Measurements from ENCODE around the gene NDFIP2.
A peak's percentile ranks its signal among the peaks of the same experiment; 100 is the strongest.

Gene NDFIP2

DNA sequence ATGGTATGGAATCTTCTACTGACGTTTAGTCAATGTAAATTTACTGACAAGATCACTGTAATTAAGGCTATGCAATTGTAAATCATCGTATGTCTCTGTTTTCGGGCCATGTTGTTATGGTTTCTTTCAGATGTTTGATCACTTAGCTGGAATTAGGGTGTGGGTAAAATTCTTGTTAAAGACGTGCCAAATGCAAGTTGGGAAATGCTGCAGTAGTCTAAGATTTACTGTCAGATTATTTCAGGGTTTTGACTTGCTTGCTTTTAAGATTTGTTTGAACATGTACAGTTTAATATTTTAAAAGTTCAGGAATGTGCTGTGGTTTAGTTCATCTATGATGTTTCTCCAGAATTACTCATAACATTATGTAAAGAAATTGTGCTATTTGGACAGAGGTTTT, 10.8 kb downstream of the NDFIP2 start:
- Histone ChIP-seq H3K36me3 (ENCODE audit: insufficient read depth, low read length) (peaks cover 19% of the 10 kb centered on the region), H2AFZ (ENCODE audit: low read depth, low read length) (no peak overlapping the region), H3K4me3 (ENCODE audit: low read depth in 1 of 2, low read length in 2 of 2) (peak overlapping the region in 1 of 2 experiments; percentile 34; a peak in 2 of 4 replicates), H3K79me2 (ENCODE audit: insufficient read depth, low read length) (peaks cover 100% of the 10 kb centered on the region), H3K27ac (ENCODE audit: low read length) (peak overlapping the region; percentile 80), H3K27me3 (ENCODE audit: insufficient read depth, low read length, poor library complexity) (no peaks in the 10 kb centered on the region), H3K4me2 (ENCODE audit: insufficient read depth, low read length) (peak overlapping the region; percentile 73), H3K9ac (ENCODE audit: low read depth, low read length) (peak overlapping the region; percentile 45), H3K9me3 (ENCODE audit: insufficient read depth, low read length, severe bottlenecking) (no peaks in the 10 kb centered on the region), H3K4me1 (ENCODE audit: insufficient read depth, low read length) (peaks cover 100% of the 10 kb centered on the region), H4K20me1 (ENCODE audit: insufficient read depth, low read length) (peaks cover 25% of the 10 kb centered on the region)
- no peak for DNase-seq
- ATAC-seq (ENCODE audit: insufficient read depth, low read depth): peak; percentile 30
- TF ChIP-seq, protein P1, sequence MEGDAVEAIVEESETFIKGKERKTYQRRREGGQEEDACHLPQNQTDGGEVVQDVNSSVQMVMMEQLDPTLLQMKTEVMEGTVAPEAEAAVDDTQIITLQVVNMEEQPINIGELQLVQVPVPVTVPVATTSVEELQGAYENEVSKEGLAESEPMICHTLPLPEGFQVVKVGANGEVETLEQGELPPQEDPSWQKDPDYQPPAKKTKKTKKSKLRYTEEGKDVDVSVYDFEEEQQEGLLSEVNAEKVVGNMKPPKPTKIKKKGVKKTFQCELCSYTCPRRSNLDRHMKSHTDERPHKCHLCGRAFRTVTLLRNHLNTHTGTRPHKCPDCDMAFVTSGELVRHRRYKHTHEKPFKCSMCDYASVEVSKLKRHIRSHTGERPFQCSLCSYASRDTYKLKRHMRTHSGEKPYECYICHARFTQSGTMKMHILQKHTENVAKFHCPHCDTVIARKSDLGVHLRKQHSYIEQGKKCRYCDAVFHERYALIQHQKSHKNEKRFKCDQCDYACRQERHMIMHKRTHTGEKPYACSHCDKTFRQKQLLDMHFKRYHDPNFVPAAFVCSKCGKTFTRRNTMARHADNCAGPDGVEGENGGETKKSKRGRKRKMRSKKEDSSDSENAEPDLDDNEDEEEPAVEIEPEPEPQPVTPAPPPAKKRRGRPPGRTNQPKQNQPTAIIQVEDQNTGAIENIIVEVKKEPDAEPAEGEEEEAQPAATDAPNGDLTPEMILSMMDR (IDR thresholded peaks at IDR 0.05; ENCODE audit: borderline replicate concordance, extremely low read depth, low read length, poor library complexity, severe bottlenecking): no peak
- no peak for TF ChIP-seq EZH2 (IDR thresholded peaks at IDR 0.05; ENCODE audit: borderline replicate concordance, low read depth, low read length, severe bottlenecking)

DNA sequence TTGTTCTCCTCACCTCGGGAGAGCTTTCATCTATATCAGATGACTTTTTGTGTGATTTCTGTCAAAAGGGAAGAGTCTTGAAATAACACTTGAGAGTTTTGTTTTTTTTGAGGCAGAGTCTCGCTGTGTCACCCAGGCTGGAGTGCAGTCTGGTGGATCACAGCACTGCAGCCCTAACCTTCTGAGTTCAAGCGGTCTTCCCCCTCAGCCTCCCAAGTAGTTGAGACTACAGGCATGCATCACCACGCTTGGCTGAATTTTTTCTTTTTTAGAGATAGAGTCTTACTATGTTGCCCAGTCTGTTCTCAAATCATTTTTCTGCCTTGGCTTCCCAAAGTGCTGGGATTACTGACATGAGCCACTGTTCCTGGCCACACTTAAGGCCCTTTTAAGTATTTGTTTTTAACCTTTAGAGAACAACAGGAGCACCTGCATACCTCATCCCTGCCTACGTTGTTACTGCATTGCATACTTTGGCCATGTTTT, 11.4 kb downstream of the NDFIP2 start:
- Histone ChIP-seq H3K4me3 (ENCODE audit: low read depth in 1 of 2, low read length in 2 of 2) (peak overlapping the region in 1 of 2 experiments; percentile 34; a peak in 2 of 4 replicates), H3K9me3 (ENCODE audit: insufficient read depth, low read length, severe bottlenecking) (no peaks in the 10 kb centered on the region), H3K4me1 (ENCODE audit: insufficient read depth, low read length) (peaks cover 100% of the 10 kb centered on the region), H3K27ac (ENCODE audit: low read length) (peak overlapping the region; percentile 80), H3K9ac (ENCODE audit: low read depth, low read length) (peak overlapping the region; percentile 45), H4K20me1 (ENCODE audit: insufficient read depth, low read length) (peaks cover 24% of the 10 kb centered on the region), H3K4me2 (ENCODE audit: insufficient read depth, low read length) (peak overlapping the region; percentile 73), H3K27me3 (ENCODE audit: insufficient read depth, low read length, poor library complexity) (no peaks in the 10 kb centered on the region), H3K79me2 (ENCODE audit: insufficient read depth, low read length) (peaks cover 100% of the 10 kb centered on the region), H3K36me3 (ENCODE audit: insufficient read depth, low read length) (peaks cover 12% of the 10 kb centered on the region), H2AFZ (ENCODE audit: low read depth, low read length) (no peak overlapping the region)
- peak; percentile 64 for DNase-seq
- ATAC-seq (ENCODE audit: insufficient read depth, low read depth): peak; percentile 83
- TF ChIP-seq EZH2 (IDR thresholded peaks at IDR 0.05; ENCODE audit: borderline replicate concordance, low read depth, low read length, severe bottlenecking): no peak
- TF ChIP-seq, protein P1 (IDR thresholded peaks at IDR 0.05; ENCODE audit: borderline replicate concordance, extremely low read depth, low read length, poor library complexity, severe bottlenecking): no peak

DNA sequence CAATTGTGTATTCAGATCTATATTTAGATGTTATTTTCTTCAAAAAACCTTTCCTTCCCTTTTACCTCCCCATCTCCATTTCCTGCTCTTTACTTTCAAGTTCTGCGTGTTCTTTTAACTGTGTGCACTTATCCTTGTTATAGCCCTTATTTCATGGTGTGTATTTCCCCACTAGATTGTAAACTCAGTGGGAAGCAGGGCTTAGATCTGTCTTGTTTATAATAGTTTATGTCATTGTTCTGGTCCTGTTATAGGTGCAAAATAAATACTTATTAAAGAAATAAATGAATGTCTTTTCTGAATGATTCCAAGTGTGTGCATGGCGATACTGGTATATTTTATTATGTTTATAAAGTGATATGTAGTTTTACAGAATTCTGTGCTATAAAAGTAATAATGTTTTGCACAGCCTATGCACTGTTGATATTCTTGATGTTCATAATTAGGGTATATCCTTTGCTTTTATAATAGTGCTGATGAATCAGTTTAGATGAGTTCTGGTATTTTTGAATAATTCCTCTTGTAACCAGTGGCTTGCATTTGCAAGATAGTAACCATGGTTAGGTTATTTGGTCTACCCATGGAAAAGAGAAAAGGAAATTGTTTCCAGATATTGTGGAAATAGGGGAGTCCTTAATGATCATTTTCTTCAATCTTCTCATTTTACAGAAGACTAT, 12.1 kb downstream of the NDFIP2 start:
- no peak overlapping the region for H2AFZ ChIP-seq (ENCODE audit: low read depth, low read length)
- peaks cover 27% of the 10 kb centered on the region for H4K20me1 ChIP-seq (ENCODE audit: insufficient read depth, low read length)
- peaks cover 16% of the 10 kb centered on the region for H3K36me3 ChIP-seq (ENCODE audit: insufficient read depth, low read length)
- no peaks in the 10 kb centered on the region for H3K9me3 ChIP-seq (ENCODE audit: insufficient read depth, low read length, severe bottlenecking)
- peak overlapping the region in 1 of 2 experiments; percentile 34; a peak in 2 of 4 replicates for H3K4me3 ChIP-seq (ENCODE audit: low read depth in 1 of 2, low read length in 2 of 2)
- peak overlapping the region; percentile 80 for H3K27ac ChIP-seq (ENCODE audit: low read length)
- TF ChIP-seq EZH2 (IDR thresholded peaks at IDR 0.05; ENCODE audit: borderline replicate concordance, low read depth, low read length, severe bottlenecking): no peak
- TF ChIP-seq, protein P1 (IDR thresholded peaks at IDR 0.05; ENCODE audit: borderline replicate concordance, extremely low read depth, low read length, poor library complexity, severe bottlenecking): no peak
- ATAC-seq (ENCODE audit: insufficient read depth, low read depth) (peak; percentile 32; the same call in 2 of the 3 replicates), DNase-seq (no peak)
- H3K4me2 ChIP-seq (ENCODE audit: insufficient read depth, low read length): peak overlapping the region; percentile 73
- H3K27me3 ChIP-seq (ENCODE audit: insufficient read depth, low read length, poor library complexity): no peaks in the 10 kb centered on the region
- peak overlapping the region; percentile 45 for H3K9ac ChIP-seq (ENCODE audit: low read depth, low read length)
- peaks cover 100% of the 10 kb centered on the region for H3K4me1 ChIP-seq (ENCODE audit: insufficient read depth, low read length)
- H3K79me2 ChIP-seq (ENCODE audit: insufficient read depth, low read length): peaks cover 100% of the 10 kb centered on the region
